KG1 (cell line): ENCODE data around the gene C8A.

Source experiments
- DNase-seq: peaks from one replicate; lab custom pipeline; 2025; lab: John Stamatoyannopoulos, UW

The C8A gene

GRCh38 chr1:56967355-56967754 is 112.8 kb downstream of the C8A start:
- no peak for DNase-seq
